K562 (cell line): ENCODE measurements around the gene PDE6D. TPM values are rescaled to one million over a fixed set of nuclear protein-coding genes. Genes with fewer than 3 reads are reported as not detected.
"Not testable (repeated sequence)": the region's sequence is repeated elsewhere in the genome, so short reads cannot be mapped to it uniquely, and the experiment has no call there.

Source experiments
- ATAC-seq: fragments of 200-7000 bp; cut with Tn5 transposase; 3 replicates; pipeline ENCODE4 v1.9.1; 2020; ENCODE audit warnings: moderate library complexity
- BruUV-seq: library from RNA; stranded (reverse); fragments of 400-500 nt; replicated peaks from 2 replicates; lab custom pipeline; 2021; lab: Mats Ljungman, UMichigan
- CTCF ChIA-PET: fragments of 300-600 bp; formaldehyde crosslinking; extraction: SDS; loops from one replicate; lab custom pipeline; 2021; ENCODE audit warnings: low intra/inter-chr PET ratio; lab: Yijun Ruan, JAX
- POLR2A ChIA-PET: fragments of 300-600, 350-650 bp; sonication (Branson Sonifier 250); formaldehyde crosslinking; extraction: SDS; loops from one replicate; lab custom pipeline; 2021; ENCODE audit warnings: antibody characterized with exemption, inconsistent platforms; lab: Yijun Ruan, JAX
- DNase-seq, 4 experiments: peaks; one replicate each; pipeline versions ENCODE4 v3.0.0 to v3.0.0-alpha.2; 2011 to 2018; ENCODE audit warnings: low spot score in 3 of 4, mixed read lengths in 3 of 4; ENCODE audit errors: extremely low read depth in 1 of 4
- FAIRE-seq: peaks from 2 replicates; lab custom pipeline; 2011; peaks lifted over from hg19 to GRCh38; lab: Jason Lieb, UNC
- H2AFZ ChIP-seq: 2 replicates; pipeline ENCODE4 v1.6.0; 2011; ENCODE audit warnings: low read depth, low read length, control low read depth, inconsistent platforms
- H3K27ac ChIP-seq: fragments of 200-600 bp; 3 replicates; pipeline ENCODE4 v1.8.0; 2011; ENCODE audit warnings: low read depth, mild to moderate bottlenecking, control low read depth, inconsistent platforms, low read length, moderate library complexity, mixed read lengths; ENCODE audit errors: extremely low read depth
- H3K27me3 ChIP-seq, 2 experiments: fragments of 300-600 bp in 1 of 2; 2 replicates in 1 of 2; 3 replicates in 1 of 2; pipeline versions ENCODE4 v1.6.0 to v1.8.0; 2011; ENCODE audit warnings: inconsistent platforms in 2 of 2, low read length in 2 of 2, mild to moderate bottlenecking in 1 of 2, mixed read lengths in 1 of 2, moderate library complexity in 1 of 2; ENCODE audit not compliant: control insufficient read depth in 2 of 2, insufficient read depth in 2 of 2
- H3K36me3 ChIP-seq: fragments of 300-600 bp; 3 replicates; pipeline ENCODE4 v1.8.0; 2011; ENCODE audit warnings: mild to moderate bottlenecking, low read length, inconsistent platforms; ENCODE audit not compliant: control insufficient read depth, insufficient read depth
- H3K4me1 ChIP-seq, 2 experiments: fragments of 200-600 bp in 1 of 2; replicated peaks in 1 of 2; 2 replicates in 1 of 2; 3 replicates in 1 of 2; pipeline versions ENCODE4 v1.5.1 to v1.8.0; 2011; ENCODE audit warnings: inconsistent platforms in 2 of 2, low read length in 2 of 2, mild to moderate bottlenecking in 1 of 2, mixed read lengths in 1 of 2, moderate library complexity in 1 of 2; ENCODE audit not compliant: control insufficient read depth in 2 of 2, insufficient read depth in 2 of 2
- H3K4me2 ChIP-seq: 2 replicates; pipeline ENCODE4 v1.6.1; 2011; ENCODE audit warnings: low read length, control low read depth, inconsistent platforms, mixed read lengths; ENCODE audit not compliant: insufficient read depth
- H3K4me3 ChIP-seq: fragments of 200-600 bp; sonication (generic), shearing (Covaris generic); 2 replicates; pipeline ENCODE4 v1.5.1; 2016; ENCODE audit warnings: control low read depth, inconsistent platforms
- H3K79me2 ChIP-seq: fragments of 200-600 bp; 3 replicates; pipeline ENCODE4 v1.8.0; 2011; ENCODE audit warnings: low read length, inconsistent platforms; ENCODE audit not compliant: control insufficient read depth, insufficient read depth
- H3K9ac ChIP-seq, 2 experiments: 2 replicates each; pipeline versions ENCODE4 v1.6.0 to v1.6.1; 2011; ENCODE audit warnings: low read depth in 2 of 2, low read length in 2 of 2, control low read depth in 1 of 2, inconsistent platforms in 1 of 2, mild to moderate bottlenecking in 1 of 2, mixed read lengths in 1 of 2; ENCODE audit not compliant: insufficient read depth in 1 of 2
- H3K9me1 ChIP-seq: one replicate; pipeline ENCODE4 v1.6.0; 2011; ENCODE audit warnings: inconsistent platforms, mild to moderate bottlenecking, low read length, moderate library complexity; ENCODE audit not compliant: control insufficient read depth, insufficient read depth
- H3K9me3 ChIP-seq: replicated peaks from 2 replicates; pipeline ENCODE4 v1.5.1; 2011; ENCODE audit warnings: low read depth, low read length, inconsistent platforms; ENCODE audit not compliant: control insufficient read depth, insufficient read depth
- H4K20me1 ChIP-seq: replicated peaks from 2 replicates; pipeline ENCODE4 v1.6.1; 2011; ENCODE audit warnings: low read length, inconsistent platforms, mixed read lengths; ENCODE audit not compliant: control insufficient read depth, insufficient read depth
- WGBS: fragments of 100-300 bp; shearing (Covaris generic); methylation state at CpG from one replicate; pipeline ENCODE4 v1.1.6; 2016; ENCODE audit warnings: low coverage, mixed read lengths; ENCODE audit not compliant: insufficient coverage; ENCODE audit errors: missing lambda C conversion rate; 5-methylcytosine and 5-hydroxymethylcytosine counted together
- in situ Hi-C: fragments of 300-500 bp; cut with MboI; formaldehyde crosslinking; loops from 4 replicates; pipeline ENCODE4 v1.15.0; 2018; ENCODE audit warnings: inconsistent platforms, mixed read lengths
- intact Hi-C: fragments of 100-400 bp; cut with micrococcal nuclease; formaldehyde crosslinking; loops from 2 replicates; pipeline ENCODE4 v1.14.2; 2022
- polyA plus RNA-seq, 8 experiments: library from polyadenylated mRNA; depleted of rRNA in 4 of 8; stranded (reverse) in 5 of 8; unstranded in 3 of 8; fragments of >200 nt; fragmentation: Nextera tagmentation in 2 of 8; fragmentation: Illumina TruSeq in 1 of 8; extraction: Ambion mirVana in 2 of 8; extraction: Trizol in 1 of 8; gene quantifications; 2 replicates each; pipeline versions ENCODE4 v1.2.1 to v1.2.3, GENCODE V29; 2011 to 2014; ENCODE audit warnings: inconsistent platforms in 1 of 8, missing spikeins in 1 of 8
- total RNA-seq, 7 experiments: library from RNA; depleted of rRNA in 6 of 7; stranded (reverse); fragments of >200 nt in 6 of 7; fragmentation: Illumina TruSeq in 2 of 7; extraction: Trizol in 2 of 7; gene quantifications; 2 replicates each; pipeline versions ENCODE4 v1.2.1 to v1.2.3, GENCODE V29; 2011 to 2021; ENCODE audit warnings: low replicate concordance in 1 of 7
- TF ChIP-seq, protein P1 (sequence below): fragments of 450-650 bp; IDR thresholded peaks from 2 replicates; pipeline ENCODE4 v1.6.1; 2016; ENCODE audit warnings: mild to moderate bottlenecking, moderate library complexity

Gene PDE6D
- total and polyA plus RNA-seq, 9 of the 15 experiments (the other 6 are each of a cell fraction or from before 2014, with no cell fraction given) = 0.65 to 11.6 (median 7.0) TPM

DNA sequence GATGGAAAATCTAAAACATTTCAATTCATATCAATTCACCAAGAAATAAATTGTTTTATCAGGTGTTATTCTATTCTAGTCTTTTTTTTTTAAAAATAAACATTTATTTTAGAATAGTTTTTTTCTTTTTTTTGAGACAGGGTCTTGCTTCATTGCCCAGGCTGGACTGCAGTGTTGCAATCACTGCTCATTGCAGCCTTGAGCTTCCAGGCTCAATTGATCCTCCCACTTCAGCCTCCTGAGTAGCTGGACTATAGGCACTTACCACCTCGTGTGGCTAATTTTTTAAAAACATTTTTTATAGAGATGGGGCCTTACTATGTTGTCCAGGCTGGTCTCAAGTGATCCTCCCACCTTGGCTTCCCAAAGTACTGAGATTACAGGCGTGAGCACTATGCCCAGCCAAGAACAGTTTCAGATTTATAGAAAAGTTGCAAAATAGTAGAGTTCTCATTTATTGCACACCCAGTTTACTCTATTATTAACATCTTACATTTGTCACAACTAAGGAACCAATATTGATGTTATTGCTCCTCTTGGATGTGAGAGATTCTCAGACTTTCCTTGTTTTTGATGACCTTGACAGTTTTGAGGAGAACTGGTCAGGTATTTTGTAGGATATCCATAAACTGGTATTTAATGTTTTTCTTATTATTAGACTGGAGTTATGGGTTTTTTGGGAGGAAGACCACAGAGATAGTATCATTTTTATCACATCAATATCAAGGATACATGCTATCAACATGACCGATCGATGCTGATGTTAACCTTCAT, 29.9 kb downstream of the PDE6D start (continued):
- TF ChIP-seq, protein P1, sequence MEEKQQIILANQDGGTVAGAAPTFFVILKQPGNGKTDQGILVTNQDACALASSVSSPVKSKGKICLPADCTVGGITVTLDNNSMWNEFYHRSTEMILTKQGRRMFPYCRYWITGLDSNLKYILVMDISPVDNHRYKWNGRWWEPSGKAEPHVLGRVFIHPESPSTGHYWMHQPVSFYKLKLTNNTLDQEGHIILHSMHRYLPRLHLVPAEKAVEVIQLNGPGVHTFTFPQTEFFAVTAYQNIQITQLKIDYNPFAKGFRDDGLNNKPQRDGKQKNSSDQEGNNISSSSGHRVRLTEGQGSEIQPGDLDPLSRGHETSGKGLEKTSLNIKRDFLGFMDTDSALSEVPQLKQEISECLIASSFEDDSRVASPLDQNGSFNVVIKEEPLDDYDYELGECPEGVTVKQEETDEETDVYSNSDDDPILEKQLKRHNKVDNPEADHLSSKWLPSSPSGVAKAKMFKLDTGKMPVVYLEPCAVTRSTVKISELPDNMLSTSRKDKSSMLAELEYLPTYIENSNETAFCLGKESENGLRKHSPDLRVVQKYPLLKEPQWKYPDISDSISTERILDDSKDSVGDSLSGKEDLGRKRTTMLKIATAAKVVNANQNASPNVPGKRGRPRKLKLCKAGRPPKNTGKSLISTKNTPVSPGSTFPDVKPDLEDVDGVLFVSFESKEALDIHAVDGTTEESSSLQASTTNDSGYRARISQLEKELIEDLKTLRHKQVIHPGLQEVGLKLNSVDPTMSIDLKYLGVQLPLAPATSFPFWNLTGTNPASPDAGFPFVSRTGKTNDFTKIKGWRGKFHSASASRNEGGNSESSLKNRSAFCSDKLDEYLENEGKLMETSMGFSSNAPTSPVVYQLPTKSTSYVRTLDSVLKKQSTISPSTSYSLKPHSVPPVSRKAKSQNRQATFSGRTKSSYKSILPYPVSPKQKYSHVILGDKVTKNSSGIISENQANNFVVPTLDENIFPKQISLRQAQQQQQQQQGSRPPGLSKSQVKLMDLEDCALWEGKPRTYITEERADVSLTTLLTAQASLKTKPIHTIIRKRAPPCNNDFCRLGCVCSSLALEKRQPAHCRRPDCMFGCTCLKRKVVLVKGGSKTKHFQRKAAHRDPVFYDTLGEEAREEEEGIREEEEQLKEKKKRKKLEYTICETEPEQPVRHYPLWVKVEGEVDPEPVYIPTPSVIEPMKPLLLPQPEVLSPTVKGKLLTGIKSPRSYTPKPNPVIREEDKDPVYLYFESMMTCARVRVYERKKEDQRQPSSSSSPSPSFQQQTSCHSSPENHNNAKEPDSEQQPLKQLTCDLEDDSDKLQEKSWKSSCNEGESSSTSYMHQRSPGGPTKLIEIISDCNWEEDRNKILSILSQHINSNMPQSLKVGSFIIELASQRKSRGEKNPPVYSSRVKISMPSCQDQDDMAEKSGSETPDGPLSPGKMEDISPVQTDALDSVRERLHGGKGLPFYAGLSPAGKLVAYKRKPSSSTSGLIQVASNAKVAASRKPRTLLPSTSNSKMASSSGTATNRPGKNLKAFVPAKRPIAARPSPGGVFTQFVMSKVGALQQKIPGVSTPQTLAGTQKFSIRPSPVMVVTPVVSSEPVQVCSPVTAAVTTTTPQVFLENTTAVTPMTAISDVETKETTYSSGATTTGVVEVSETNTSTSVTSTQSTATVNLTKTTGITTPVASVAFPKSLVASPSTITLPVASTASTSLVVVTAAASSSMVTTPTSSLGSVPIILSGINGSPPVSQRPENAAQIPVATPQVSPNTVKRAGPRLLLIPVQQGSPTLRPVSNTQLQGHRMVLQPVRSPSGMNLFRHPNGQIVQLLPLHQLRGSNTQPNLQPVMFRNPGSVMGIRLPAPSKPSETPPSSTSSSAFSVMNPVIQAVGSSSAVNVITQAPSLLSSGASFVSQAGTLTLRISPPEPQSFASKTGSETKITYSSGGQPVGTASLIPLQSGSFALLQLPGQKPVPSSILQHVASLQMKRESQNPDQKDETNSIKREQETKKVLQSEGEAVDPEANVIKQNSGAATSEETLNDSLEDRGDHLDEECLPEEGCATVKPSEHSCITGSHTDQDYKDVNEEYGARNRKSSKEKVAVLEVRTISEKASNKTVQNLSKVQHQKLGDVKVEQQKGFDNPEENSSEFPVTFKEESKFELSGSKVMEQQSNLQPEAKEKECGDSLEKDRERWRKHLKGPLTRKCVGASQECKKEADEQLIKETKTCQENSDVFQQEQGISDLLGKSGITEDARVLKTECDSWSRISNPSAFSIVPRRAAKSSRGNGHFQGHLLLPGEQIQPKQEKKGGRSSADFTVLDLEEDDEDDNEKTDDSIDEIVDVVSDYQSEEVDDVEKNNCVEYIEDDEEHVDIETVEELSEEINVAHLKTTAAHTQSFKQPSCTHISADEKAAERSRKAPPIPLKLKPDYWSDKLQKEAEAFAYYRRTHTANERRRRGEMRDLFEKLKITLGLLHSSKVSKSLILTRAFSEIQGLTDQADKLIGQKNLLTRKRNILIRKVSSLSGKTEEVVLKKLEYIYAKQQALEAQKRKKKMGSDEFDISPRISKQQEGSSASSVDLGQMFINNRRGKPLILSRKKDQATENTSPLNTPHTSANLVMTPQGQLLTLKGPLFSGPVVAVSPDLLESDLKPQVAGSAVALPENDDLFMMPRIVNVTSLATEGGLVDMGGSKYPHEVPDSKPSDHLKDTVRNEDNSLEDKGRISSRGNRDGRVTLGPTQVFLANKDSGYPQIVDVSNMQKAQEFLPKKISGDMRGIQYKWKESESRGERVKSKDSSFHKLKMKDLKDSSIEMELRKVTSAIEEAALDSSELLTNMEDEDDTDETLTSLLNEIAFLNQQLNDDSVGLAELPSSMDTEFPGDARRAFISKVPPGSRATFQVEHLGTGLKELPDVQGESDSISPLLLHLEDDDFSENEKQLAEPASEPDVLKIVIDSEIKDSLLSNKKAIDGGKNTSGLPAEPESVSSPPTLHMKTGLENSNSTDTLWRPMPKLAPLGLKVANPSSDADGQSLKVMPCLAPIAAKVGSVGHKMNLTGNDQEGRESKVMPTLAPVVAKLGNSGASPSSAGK = no peak

DNA sequence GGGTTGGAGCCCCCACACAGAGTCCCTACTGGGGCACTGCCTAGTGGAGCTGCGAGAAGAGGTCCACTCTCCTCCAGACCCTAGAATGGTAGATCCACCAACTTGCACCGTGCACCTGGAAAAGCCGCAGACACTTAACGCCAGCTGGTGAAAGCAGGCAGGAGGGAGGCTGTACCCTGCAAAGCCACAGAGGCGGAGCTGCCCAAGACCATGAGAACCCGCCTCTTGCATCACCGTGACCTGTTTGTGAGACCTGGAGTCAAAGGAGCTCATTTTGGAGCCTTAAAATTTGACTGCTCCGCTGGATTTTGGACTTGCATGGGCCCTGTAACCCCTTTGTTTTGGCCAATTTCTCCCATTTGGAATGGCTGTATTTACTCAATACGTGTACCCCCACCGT, 32.1 kb downstream of the PDE6D start:
- H3K79me2 ChIP-seq, DNase-seq, H3K9me3 ChIP-seq, H4K20me1 ChIP-seq, FAIRE-seq, H3K4me2 ChIP-seq, H3K4me1 ChIP-seq, BruUV-seq, H3K27ac ChIP-seq, H3K9ac ChIP-seq, H3K9me1 ChIP-seq, intact Hi-C loops, H2AFZ ChIP-seq, H3K36me3 ChIP-seq, in situ Hi-C loops, H3K4me3 ChIP-seq, H3K27me3 ChIP-seq, ATAC-seq, CTCF ChIA-PET: not testable (repeated sequence)
- 39% methylated on average over 8 of the region's 10 CpGs for WGBS
- POLR2A ChIA-PET = interaction anchor here (0.6 to 1.2 kb wide), 3 partner anchors 10 to 30 kb away, joined by 3 read pairs; no protein-coding TSS in a partner anchor
